Hepatocyte (in vitro differentiated cells): ENCODE measurements around the gene CD3E.

ENCODE experiments used
- CTCF ChIP-seq: fragments of 200-600 bp; sonication (generic); IDR thresholded peaks from 2 replicates; pipeline ENCODE4 v1.5.1; 2016; ENCODE audit warnings: antibody characterized with exemption, mild to moderate bottlenecking; ENCODE audit not compliant: poor library complexity
- EZH2 ChIP-seq: fragments of 200-600 bp; sonication (generic); IDR thresholded peaks from 2 replicates; pipeline ENCODE4 v1.6.1; 2016; ENCODE audit warnings: antibody characterized with exemption, mild to moderate bottlenecking, borderline replicate concordance
- EZH2phosphoT487 ChIP-seq: fragments of 200-600 bp; sonication (generic); IDR thresholded peaks from one replicate; pipeline ENCODE4 v1.6.1; 2018; ENCODE audit warnings: antibody characterized with exemption, mild to moderate bottlenecking, low read depth, moderate library complexity; ENCODE audit not compliant: unreplicated experiment, severe bottlenecking

GRCh38 chr11:118342503-118343161, 38.1 kb downstream of the CD3E start, which contains the start of gene CD3D:
- TF ChIP-seq CTCF (no peak), EZH2 (no peak), EZH2phosphoT487 (no peak)
